Activated CD8-positive, alpha-beta T cell treated with anti-CD3 and anti-CD28 coated beads for 36 hours (primary cell): Measurements from ENCODE around the gene HSBP1L1. TPM values are rescaled to one million over a fixed set of nuclear protein-coding genes. Genes with fewer than 3 reads are reported as not detected.

Experiments
- ATAC-seq: fragments of 200-7000 bp; cut with Tn5 transposase; one replicate; pipeline ENCODE4 v1.10.0; 2021; ENCODE audit warnings: mild to moderate bottlenecking, moderate library complexity
- CTCF ChIA-PET: fragments of 350-600 bp; sonication (Branson Sonifier 250); formaldehyde crosslinking; loops from one replicate; lab custom pipeline; 2021; ENCODE audit warnings: antibody characterized with exemption; lab: Charles Lee
- POLR2A ChIA-PET: fragments of 350-600 bp; sonication (Branson Sonifier 250); formaldehyde crosslinking; loops from one replicate; lab custom pipeline; 2021; ENCODE audit warnings: antibody characterized with exemption; lab: Charles Lee
- DNase-seq: peaks from one replicate; pipeline ENCODE4 v3.0.0-alpha.2; 2020
- H3K27ac Mint-ChIP-seq: one replicate; pipeline ENCODE4 v1.8.0; 2021; ENCODE audit warnings: mild to moderate bottlenecking, mixed read lengths
- H3K27me3 Mint-ChIP-seq: one replicate; pipeline ENCODE4 v1.8.0; 2021; ENCODE audit warnings: mixed read lengths
- H3K36me3 Mint-ChIP-seq: one replicate; pipeline ENCODE4 v1.8.0; 2021; ENCODE audit warnings: low read depth, mixed read lengths
- H3K4me1 Mint-ChIP-seq: one replicate; pipeline ENCODE4 v1.8.0; 2021; ENCODE audit warnings: low read depth, mixed read lengths
- H3K4me3 Mint-ChIP-seq: one replicate; pipeline ENCODE4 v1.8.0; 2021; ENCODE audit warnings: mild to moderate bottlenecking, moderate library complexity, mixed read lengths
- H3K9me3 Mint-ChIP-seq: one replicate; pipeline ENCODE4 v1.8.0; 2021; ENCODE audit warnings: mixed read lengths
- CTCF ChIP-seq: fragments of 200-600 bp; IDR thresholded peaks from one replicate; pipeline ENCODE4 v1.8.0; 2022; ENCODE audit warnings: antibody characterized with exemption, mild to moderate bottlenecking
- intact Hi-C: fragments of 100-400 bp; cut with micrococcal nuclease; formaldehyde crosslinking; loops from one replicate; pipeline ENCODE4 v1.10.0; 2022
- total RNA-seq, 2 experiments: library from RNA; stranded (reverse); gene quantifications; one replicate each; pipeline ENCODE4 v1.2.3, GENCODE V29; 2021

The HSBP1L1 gene
- total RNA-seq, 2 experiments from 2014 or later = 5.1 TPM

- peaks cover 47% of the 10 kb centered on the region for H3K36me3 Mint-ChIP-seq
- ATAC-seq = no peak
- no peak overlapping the region for H3K27ac Mint-ChIP-seq
Observed at GRCh38 chr18:79971986-79972385, 7.5 kb downstream of the HSBP1L1 start.

DNA sequence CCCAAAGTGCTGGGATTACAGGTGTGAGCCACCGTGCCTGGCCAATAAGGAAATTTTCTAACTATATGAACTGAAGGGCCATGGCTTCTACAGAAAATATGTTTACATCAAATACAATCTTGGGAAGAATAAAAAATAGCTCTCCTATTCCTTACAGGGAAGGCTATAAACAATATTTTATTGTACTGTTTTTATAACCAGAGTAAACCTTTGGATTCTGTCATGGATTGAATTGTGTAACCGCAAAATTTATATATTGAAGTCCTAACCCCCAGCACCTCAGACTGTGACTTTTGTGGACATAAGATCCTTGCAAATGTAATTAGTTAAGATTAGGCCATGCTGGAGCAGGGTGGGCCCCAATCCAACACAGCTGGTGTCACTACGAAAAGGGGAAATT, 8.3 kb downstream of the HSBP1L1 start:
- no peak for TF ChIP-seq CTCF
- no peaks in the 10 kb centered on the region for H3K27me3 Mint-ChIP-seq
- H3K27ac Mint-ChIP-seq = no peak overlapping the region
- peaks cover 48% of the 10 kb centered on the region for H3K36me3 Mint-ChIP-seq
- H3K4me1 Mint-ChIP-seq = peaks cover 5% of the 10 kb centered on the region
- intact Hi-C loops = no loop called here
- DNase-seq = no peak
- ChIA-PET CTCF (interaction anchor here (1.3 to 1.7 kb wide), 2 partner anchors 11 to 14 kb away, joined by 4 read pairs; no protein-coding TSS in a partner anchor), POLR2A (interaction anchor here (1.1 to 2.1 kb wide), 3 partner anchors 11 to 141 kb away, joined by 4 to 9 read pairs (median 5); no protein-coding TSS in a partner anchor)
- no peak for ATAC-seq
- no peaks in the 10 kb centered on the region for H3K9me3 Mint-ChIP-seq
- H3K4me3 Mint-ChIP-seq = no peak overlapping the region

More at GRCh38 chr18:79971986-79972385, 7.5 kb downstream of the HSBP1L1 start:
- ChIA-PET CTCF (interaction anchor here (1.7 kb wide), 1 partner anchor 14 kb away, joined by 4 read pairs; no protein-coding TSS in a partner anchor), POLR2A (interaction anchor here (1.1 to 2.1 kb wide), 3 partner anchors 10 to 142 kb away, joined by 4 to 9 read pairs (median 5); no protein-coding TSS in a partner anchor)
- DNase-seq = no peak
- intact Hi-C loops = no loop called here
- no peak for TF ChIP-seq CTCF
- no peak overlapping the region for H3K4me3 Mint-ChIP-seq
- H3K27me3 Mint-ChIP-seq = no peaks in the 10 kb centered on the region
- no peaks in the 10 kb centered on the region for H3K9me3 Mint-ChIP-seq
- H3K4me1 Mint-ChIP-seq = no peaks in the 10 kb centered on the region

DNA sequence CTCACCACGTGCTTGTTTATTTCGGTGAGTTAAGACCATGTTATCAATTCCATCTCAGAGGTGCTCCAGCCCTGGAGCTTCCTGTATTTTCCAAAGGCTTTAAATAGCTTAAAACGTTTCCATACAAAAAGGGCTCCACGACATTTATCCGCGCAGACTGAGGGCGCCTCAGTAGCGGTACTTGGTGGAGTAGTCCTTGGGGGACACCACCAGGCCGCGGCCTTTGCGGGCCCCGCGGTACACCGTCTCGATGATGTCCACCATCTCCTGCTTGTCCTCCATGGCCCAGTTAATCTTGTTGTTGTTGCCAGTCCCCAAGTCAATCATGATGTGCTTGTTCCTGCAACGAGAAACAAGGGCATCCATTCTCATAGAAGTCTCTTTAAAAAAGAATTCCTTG, 9.1 kb downstream of the HSBP1L1 start:
- no peaks in the 10 kb centered on the region for H3K27me3 Mint-ChIP-seq
- intact Hi-C loops = no loop called here
- TF ChIP-seq CTCF = no peak
- H3K27ac Mint-ChIP-seq = no peak overlapping the region
- no peak overlapping the region for H3K4me3 Mint-ChIP-seq
- H3K9me3 Mint-ChIP-seq = no peaks in the 10 kb centered on the region
- ChIA-PET POLR2A (interaction anchor here (1.7 to 2.1 kb wide), 2 partner anchors 10 to 11 kb away, joined by 5 to 9 read pairs; no protein-coding TSS in a partner anchor), CTCF (interaction anchor here (1.3 to 1.7 kb wide), 2 partner anchors 10 to 13 kb away, joined by 4 read pairs; no protein-coding TSS in a partner anchor)
- peaks cover 52% of the 10 kb centered on the region for H3K36me3 Mint-ChIP-seq
- DNase-seq = no peak
- no peak for ATAC-seq
- H3K4me1 Mint-ChIP-seq = peaks cover 9% of the 10 kb centered on the region

GRCh38 chr18:79974025-79974654, 9.7 kb downstream of the HSBP1L1 start:
- CTCF ChIA-PET = interaction anchor here (1.3 to 1.7 kb wide), 2 partner anchors 9 to 12 kb away, joined by 4 read pairs; no protein-coding TSS in a partner anchor
- no peak for DNase-seq
- no peak for ATAC-seq
- POLR2A ChIA-PET = interaction anchor here (1.7 kb wide), 1 partner anchor 10 kb away, joined by 5 read pairs; no protein-coding TSS in a partner anchor
- intact Hi-C loops = no loop called here
- Mint-ChIP-seq H3K4me3 (no peak overlapping the region), H3K27ac (no peak overlapping the region), H3K4me1 (peaks cover 10% of the 10 kb centered on the region), H3K27me3 (no peaks in the 10 kb centered on the region), H3K36me3 (peaks cover 53% of the 10 kb centered on the region), H3K9me3 (no peaks in the 10 kb centered on the region)
- no peak for TF ChIP-seq CTCF

DNA sequence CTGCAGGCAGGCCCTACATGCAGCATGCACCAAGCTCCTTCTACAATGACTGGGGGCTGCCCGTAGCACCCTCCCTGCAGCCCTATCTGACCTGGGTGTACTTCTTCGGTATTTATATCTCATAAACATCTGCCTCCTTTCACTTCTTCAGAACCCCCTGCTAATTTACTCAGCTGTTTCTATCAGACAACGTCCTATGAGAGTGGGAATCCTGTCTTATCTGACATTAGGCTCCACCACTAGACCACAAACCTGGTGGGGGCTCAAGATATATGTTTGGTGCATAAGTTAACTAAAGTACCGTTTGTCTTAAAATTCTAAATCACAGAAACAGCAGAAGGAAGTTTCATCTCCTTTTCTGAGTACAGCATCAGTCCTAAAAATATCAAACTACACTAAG, 10.6 kb downstream of the HSBP1L1 start:
- no peak for TF ChIP-seq CTCF
- Mint-ChIP-seq H3K4me3 (no peak overlapping the region), H3K36me3 (peaks cover 58% of the 10 kb centered on the region), H3K27ac (peak overlapping the region; percentile 40), H3K9me3 (no peaks in the 10 kb centered on the region), H3K4me1 (peaks cover 19% of the 10 kb centered on the region), H3K27me3 (no peaks in the 10 kb centered on the region)
- CTCF ChIA-PET = no interaction called here
- no peak for ATAC-seq
- intact Hi-C loops = no loop called here
- POLR2A ChIA-PET = interaction anchor here (1.7 kb wide), 1 partner anchor 10 kb away, joined by 5 read pairs; no protein-coding TSS in a partner anchor
- DNase-seq = no peak
